Measurements from ENCODE around the gene GOLGA5.

Gene GOLGA5

DNA sequence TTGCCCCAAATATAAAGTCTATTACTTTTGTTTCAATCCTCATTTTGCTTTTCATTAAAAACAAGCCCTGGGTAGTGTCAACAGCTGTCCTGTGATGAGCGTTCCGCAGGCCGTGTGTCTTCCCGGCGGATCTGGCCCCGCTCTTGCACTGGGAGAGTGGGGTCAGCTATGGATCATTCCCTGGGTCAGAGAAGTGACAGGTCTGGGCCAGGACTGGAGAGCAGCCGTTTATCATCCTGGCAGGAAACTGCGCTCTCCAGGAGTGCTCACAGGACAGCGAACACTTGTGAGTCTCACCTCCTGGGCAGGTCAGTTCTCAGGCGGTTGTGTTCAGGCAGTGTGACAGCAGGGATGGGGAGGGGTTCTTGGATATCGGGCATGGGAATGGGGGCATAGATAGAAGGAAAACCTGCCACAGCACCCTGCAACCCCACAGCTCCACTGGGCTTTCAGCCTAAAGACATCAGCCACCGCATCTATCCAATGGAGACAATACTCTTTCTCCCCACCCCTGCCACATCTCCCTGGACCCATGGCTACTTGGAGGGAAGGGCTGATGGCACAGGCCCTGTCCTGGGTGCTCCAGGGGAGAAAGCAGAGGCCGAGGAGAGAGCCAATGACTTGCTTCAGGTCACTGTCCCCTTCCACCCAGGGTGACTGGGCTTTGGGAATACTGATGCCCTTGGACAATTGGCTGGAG lies 81.0 kb downstream of the GOLGA5 start:
- DNase-seq, result no peak

DNA sequence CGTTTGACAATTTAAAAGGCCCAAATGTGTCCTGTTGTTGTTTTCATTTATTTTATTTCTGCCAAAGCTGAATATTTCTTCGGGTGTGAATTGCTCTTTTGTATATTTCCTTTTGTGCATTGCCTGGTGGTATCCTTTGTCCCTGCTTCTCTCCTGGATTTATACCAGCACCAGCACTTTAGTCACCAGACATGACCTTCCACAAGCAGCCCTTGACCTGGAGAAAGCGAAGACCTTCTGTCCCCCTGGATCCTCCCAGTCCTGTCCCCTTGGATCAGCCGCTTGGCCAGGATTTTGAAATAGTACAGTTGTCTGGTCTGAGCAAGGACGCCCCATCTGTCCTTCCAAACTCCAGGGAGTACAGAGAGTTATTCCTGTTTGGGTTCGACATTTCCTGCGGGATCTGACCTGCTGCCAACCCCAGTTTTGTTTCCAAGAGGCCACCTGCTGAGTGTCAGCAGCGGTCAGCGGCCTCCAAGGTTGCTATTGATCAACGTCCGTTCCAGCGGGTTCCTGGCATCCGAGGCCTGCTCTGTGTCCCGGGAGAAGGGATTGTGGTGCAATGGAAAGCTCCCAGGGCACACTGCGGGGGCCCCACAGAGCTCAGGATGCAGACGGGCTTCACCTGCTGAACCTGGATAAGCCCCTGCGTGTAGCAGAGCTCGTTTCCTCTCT lies 83.8 kb downstream of the GOLGA5 start:
- DNase-seq, result no peak

DNA sequence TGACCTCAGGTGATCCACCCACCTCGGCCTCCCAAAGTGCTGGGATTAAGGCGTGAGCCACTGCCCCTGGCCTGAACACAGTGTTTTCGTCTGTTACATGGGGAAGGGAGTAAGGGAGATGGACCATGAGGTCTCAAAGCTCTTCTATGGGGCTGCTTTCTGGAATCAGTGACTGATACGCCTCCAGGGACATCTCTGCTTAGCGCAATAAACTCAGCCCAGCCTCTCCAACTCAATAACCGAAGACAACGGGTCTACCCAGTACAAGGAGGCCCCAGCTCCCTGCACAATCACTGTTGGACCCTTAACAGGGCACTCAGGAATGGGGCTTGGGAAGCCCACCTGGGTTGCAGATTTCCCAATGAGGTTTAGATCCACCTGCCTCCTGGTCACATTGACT lies 86.2 kb downstream of the GOLGA5 start:
- no peak for DNase-seq

DNA sequence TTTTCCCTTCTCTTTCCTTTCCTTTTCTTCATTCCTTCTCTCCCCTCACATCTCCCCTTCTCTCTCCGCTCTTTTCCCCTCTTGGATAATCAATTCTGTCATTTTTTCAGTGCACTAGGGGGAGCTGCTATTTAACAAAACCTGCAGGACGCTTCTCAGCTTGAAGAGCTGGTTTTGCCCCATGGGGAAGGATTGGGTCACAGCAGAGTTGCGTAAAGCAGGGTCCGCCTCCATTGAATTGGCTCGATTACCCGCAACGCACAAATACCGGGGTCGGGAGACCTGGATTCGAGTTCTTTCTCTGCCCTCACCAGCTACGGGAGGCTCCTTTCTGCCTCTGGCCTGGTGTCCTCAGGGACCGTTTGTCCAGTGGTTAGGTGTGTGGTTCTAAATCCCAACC lies 86.7 kb downstream of the GOLGA5 start:
- DNase-seq, result no peak

DNA sequence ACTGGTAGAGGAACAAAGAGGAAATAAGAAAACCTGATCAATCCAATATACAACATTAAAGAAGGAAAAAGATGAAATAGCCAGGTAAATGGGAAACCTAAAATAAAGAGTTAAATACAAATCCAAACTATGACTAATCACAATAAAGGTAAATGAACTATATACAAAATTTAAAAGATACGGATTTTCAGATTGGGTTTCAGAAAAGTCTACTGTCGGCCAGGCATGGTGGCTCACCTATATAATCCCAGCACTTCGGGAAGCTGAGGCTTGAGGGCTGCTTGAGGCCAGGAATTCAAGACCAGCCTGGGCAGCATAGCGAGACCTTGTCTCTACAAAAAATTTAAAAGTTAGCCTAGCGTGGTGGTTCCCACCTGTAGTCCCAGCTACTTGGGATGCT lies 89.0 kb downstream of the GOLGA5 start:
- DNase-seq, result no peak

DNA sequence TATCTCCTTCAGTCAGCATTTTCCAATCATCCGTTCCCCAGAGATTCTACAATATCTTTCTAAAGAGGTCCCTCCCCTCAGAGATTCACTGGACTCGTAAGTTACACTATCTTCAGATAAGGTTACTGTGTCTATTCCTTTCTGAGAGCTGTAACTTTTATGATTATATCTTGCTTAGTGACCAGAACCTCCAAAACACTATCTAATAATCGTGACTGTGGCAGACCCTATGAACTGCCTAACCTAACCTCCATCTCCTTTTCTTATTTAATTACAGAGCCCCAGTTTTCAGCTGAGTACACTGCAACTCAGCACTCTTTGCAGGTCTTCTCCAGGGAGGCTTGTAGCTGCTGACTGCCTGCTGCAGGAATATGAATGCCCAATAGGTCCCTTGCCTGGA lies 90.3 kb downstream of the GOLGA5 start:
- DNase-seq, result no peak

DNA sequence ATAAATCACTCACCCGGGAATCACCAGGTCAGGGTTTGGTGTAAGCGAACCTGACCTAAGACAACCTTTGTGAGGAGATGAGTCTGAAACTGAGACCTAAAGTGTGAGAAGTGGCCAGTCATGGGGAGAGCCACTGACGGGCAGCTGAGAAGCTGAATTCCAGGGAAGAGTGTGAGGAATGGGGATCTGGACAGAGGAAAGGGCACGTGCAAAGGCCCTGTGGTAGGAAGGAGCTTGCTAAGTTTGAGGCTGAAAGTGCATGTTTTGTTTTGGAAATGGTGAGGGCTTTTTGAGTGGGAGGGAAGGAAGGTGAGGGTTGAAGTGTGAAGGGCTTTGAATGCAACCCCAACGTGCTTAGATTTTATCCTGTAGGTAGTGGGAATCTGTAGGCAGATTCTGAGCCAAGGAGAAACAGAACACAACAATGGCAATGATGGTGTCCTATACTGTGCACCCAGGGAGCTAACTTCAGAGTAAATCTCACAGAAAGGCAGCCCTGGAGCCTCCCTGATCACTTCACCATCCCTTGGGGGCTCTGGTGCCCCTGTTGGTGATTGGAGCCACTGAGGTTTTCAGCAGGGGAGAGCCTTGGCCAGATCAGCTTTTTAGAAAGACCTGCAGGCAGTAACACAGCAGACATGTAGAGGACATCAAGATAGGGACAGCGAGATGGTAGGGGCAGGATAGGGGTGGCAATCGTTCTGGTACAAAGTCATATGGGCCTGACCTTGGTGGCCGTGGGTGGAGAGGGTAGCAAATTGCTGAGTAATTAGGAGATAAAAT lies 91.4 kb downstream of the GOLGA5 start:
- no peak for DNase-seq

DNA sequence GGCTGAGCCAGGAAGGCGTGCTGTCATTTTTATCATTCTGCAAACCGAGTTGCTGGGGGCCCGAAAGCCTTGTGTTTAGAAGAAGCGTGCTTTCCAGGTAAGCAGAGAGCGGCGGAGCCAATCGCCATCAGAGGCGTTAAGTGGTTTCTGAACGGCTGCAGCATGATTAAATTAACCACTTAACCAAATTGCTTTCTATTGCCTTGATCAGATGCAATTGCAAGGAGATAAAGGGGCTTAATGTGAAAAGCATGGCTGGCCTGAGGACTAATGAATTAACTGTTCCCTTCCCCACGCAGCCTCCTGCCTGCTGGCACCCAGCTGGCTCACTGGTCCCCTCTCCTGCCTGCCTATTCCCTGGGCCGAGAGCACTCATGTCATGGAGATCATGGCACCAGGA lies 92.2 kb downstream of the GOLGA5 start:
- DNase-seq, result no peak

DNA sequence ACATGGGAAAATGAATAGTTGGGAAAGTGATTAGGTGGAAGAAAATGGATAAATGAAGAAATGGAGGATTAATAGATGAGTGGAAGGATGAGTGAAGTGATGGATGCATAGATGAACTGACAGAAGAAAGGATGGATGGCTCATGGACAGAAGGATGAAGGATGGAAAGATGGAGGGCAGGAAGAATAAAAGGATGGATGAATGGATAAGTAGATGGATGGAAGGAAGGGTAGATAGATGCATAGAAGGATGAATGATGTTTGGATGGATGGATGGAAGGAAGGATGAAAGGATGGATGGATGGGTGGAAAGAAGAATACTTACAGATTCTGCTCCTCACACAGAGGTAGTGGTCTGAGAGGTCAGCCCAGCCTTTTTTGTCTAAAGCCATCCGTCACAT lies 93.1 kb downstream of the GOLGA5 start:
- DNase-seq, result no peak

DNA sequence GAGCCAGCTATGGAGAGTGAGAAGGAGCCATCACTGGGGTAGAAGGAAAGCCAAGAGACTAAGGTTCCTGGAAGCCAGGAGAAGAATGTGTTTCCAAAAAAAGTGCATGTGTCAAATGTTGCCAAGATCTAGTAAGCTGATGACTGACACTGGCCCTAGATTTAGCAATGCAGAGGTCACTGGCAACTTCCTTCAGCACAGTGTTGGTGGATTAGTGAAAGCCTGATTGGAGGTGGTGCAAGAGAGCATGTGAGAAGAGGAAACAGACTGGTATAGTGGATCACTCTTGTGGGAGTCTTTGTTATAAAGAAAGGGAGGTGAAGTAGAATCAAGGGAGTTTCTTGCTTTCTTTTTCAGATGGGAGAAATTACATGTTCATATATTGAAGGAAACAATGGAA lies 94.8 kb downstream of the GOLGA5 start:
- no peak for DNase-seq
